Vagina (tissue), 2 donors: ENCODE measurements around the gene ZNF547.

Experiments
- CTCF ChIP-seq, 3 experiments: fragments of 450-650 bp in 2 of 3; fragments of 200-600 bp in 1 of 3; sonication (generic) in 1 of 3; IDR thresholded peaks; one replicate each; pipeline ENCODE4 v1.5.1; 2017 to 2019; ENCODE audit warnings: antibody characterized with exemption in 3 of 3, mild to moderate bottlenecking in 2 of 3, moderate library complexity in 2 of 3
- POLR2A ChIP-seq, 2 donors: fragments of 450-650 bp; IDR thresholded peaks; one replicate each; pipeline ENCODE4 v1.6.1; 2017; ENCODE audit warnings: antibody characterized with exemption in 2 of 2, mild to moderate bottlenecking in 2 of 2, moderate library complexity in 2 of 2
- POLR2AphosphoS5 ChIP-seq, 2 donors: sonication (generic); formaldehyde crosslinking; IDR thresholded peaks; one replicate each; pipeline ENCODE4 v1.9.0; 2017; ENCODE audit warnings: antibody characterized with exemption in 2 of 2, mild to moderate bottlenecking in 2 of 2, low read depth in 1 of 2; ENCODE audit not compliant: insufficient read depth in 1 of 2

- TF ChIP-seq CTCF (IDR thresholded peaks at IDR 0.05) (no peak), POLR2A (IDR thresholded peaks at IDR 0.05) (no peak), POLR2AphosphoS5 (IDR thresholded peaks at IDR 0.05; ENCODE audit: insufficient read depth in 1 of 2, low read depth in 1 of 2) (no peak)
Measured at GRCh38 chr19:57395710-57396109, 32.4 kb downstream of the ZNF547 start.
